Thoracic aorta (tissue), 2 donors: ENCODE results near the gene METTL16. TPM values are rescaled to one million over a fixed set of nuclear protein-coding genes. Genes with fewer than 3 reads are reported as not detected.
"Not testable (repeated sequence)": the region's sequence is repeated elsewhere in the genome, so short reads cannot be mapped to it uniquely, and the experiment has no call there.

Experiments used
- ATAC-seq: fragments of 150-250 bp; one replicate; pipeline ENCODE4 v1.8.0; 2017; ENCODE audit warnings: low read depth; ENCODE audit not compliant: insufficient number of reproducible peaks, low FRiP score
- DNase-seq: peaks from one replicate; pipeline ENCODE4 v3.0.0-alpha.2; 2020; ENCODE audit warnings: low spot score
- H3K27ac ChIP-seq, 2 donors: fragments of 200-600 bp; sonication (generic); 1 replicate in 1 of 2; 2 replicates in 1 of 2; pipeline ENCODE4 v1.5.1; 2016; ENCODE audit warnings: mild to moderate bottlenecking in 2 of 2, moderate library complexity in 2 of 2
- H3K27me3 ChIP-seq: fragments of 200-600 bp; sonication (generic); replicated peaks from 2 replicates; pipeline ENCODE4 v1.6.0; 2016; ENCODE audit warnings: mild to moderate bottlenecking; ENCODE audit not compliant: insufficient read depth
- H3K36me3 ChIP-seq: fragments of 200-600 bp; sonication (generic); one replicate; pipeline ENCODE4 v1.5.1; 2016
- H3K4me1 ChIP-seq, 2 donors: fragments of 200-600 bp; sonication (generic); 1 replicate in 1 of 2; 2 replicates in 1 of 2; pipeline versions ENCODE4 v1.5.1 to v1.6.0; 2016; ENCODE audit warnings: low read depth in 2 of 2, mild to moderate bottlenecking in 1 of 2; ENCODE audit not compliant: control insufficient read depth in 1 of 2
- H3K4me3 ChIP-seq: fragments of 200-600 bp; sonication (generic); 2 replicates; pipeline ENCODE4 v1.5.1; 2016; ENCODE audit warnings: mild to moderate bottlenecking
- H3K9me3 ChIP-seq: fragments of 200-600 bp; sonication (generic); 2 replicates; pipeline ENCODE4 v1.5.1; 2016
- total RNA-seq, 2 donors: library from RNA; depleted of rRNA; stranded (reverse); fragments of >200 nt; gene quantifications; one replicate each; pipeline versions ENCODE4 v1.1.0 to v1.2.3, GENCODE V29; 2016
- TF ChIP-seq, protein P1 (sequence below): fragments of 200-600 bp; sonication (generic); IDR thresholded peaks from one replicate; pipeline ENCODE4 v1.5.1; 2019; ENCODE audit warnings: antibody characterized with exemption

METTL16 gene
- total RNA-seq, 2 donors from 2014 or later = 37.6 to 37.9 TPM

DNA sequence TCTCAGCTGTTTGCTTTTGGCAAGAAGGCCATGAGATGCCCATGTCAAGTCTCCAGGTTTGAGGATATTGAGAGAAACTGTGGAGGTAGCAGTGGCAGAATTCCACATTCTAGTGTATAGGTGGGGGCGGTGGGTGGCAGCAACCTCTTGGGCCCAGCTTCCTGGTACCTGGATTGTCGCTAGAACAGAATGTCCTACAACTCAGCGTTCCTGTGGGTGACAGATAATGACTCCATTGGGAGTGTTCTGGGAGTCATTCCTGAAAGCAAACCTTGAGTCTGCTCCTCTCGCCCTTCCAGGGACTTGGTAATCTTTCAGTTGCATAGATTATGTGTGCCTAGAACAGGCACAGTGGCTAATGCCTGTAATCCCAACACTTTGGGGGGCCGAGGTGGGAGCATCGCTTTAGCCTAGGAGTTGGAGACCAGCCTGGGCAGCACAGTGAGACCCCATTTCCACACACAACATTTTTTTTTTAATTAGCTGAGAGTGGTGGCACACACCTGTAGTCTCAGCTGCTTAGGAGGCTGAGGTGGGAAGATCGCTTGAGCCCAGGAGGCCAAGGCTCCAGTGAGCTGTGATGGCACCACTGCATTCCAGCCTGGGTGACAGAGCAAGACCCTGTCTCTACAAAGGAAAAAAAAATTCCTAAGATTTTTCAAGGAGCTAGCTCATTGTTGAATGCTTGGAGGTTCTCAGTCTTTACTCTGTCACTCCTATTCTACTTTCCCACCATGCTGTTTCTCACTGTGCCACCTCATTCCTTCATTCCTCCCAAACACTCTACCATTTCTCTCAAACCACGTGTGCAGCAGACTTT, 37.9 kb upstream of the METTL16 start:
- ATAC-seq (no peak), DNase-seq (no peak)
- Histone ChIP-seq H3K27ac (no peak overlapping the region), H3K36me3 (no peaks in the 10 kb centered on the region), H3K4me1 (no peaks in the 10 kb centered on the region), H3K9me3 (no peaks in the 10 kb centered on the region), H3K27me3 (no peaks in the 10 kb centered on the region), H3K4me3 (no peak overlapping the region)
- TF ChIP-seq, protein P1, sequence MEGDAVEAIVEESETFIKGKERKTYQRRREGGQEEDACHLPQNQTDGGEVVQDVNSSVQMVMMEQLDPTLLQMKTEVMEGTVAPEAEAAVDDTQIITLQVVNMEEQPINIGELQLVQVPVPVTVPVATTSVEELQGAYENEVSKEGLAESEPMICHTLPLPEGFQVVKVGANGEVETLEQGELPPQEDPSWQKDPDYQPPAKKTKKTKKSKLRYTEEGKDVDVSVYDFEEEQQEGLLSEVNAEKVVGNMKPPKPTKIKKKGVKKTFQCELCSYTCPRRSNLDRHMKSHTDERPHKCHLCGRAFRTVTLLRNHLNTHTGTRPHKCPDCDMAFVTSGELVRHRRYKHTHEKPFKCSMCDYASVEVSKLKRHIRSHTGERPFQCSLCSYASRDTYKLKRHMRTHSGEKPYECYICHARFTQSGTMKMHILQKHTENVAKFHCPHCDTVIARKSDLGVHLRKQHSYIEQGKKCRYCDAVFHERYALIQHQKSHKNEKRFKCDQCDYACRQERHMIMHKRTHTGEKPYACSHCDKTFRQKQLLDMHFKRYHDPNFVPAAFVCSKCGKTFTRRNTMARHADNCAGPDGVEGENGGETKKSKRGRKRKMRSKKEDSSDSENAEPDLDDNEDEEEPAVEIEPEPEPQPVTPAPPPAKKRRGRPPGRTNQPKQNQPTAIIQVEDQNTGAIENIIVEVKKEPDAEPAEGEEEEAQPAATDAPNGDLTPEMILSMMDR = no peak

DNA sequence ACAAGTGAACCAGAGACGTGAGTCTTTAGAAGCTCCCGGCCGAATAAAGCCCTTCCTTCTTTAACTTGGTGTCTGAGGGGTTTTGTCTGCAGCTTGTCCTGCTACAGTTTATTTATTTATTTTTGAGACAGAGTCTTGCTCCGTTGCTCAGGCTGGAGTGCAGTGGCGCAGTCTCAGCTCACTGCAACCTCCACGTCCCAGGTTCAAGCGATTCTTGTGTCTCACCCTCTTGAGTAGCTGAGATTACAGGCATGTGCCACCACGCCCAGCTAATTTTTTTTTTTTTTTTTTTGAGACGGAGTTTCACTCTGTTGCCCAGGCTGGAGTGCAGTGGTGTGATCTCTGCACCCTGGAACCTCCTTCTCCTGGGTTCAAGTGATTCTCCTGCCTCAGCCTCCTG, 36.3 kb upstream of the METTL16 start:
- DNase-seq, H3K9me3 ChIP-seq, ATAC-seq, H3K4me3 ChIP-seq, H3K4me1 ChIP-seq, H3K27me3 ChIP-seq, H3K36me3 ChIP-seq, H3K27ac ChIP-seq: not testable (repeated sequence)

DNA sequence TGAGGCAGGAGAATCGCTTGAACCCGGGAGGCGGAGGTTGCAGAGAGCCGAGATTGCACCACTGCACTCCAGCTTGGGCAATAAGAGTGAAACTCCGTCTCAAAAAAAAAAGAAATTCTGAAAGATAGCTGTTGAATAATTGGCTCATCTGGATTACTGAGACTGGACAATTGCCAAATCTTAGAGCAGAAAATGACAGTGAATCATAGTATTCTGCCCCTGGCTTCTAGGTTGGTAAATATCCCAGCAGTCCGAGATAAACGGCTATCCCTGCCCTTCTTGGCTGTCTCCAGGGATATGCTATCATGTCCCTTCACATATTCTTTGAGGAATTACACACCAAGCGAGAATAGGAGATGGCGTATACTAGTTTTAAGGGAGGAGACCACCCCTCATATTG, 35.5 kb upstream of the METTL16 start:
- H3K4me1 ChIP-seq = no peaks in the 10 kb centered on the region
- H3K9me3 ChIP-seq = no peaks in the 10 kb centered on the region
- no peaks in the 10 kb centered on the region for H3K36me3 ChIP-seq
- H3K27ac ChIP-seq = no peak overlapping the region
- DNase-seq (no peak), ATAC-seq (no peak)
- H3K27me3 ChIP-seq = no peaks in the 10 kb centered on the region
- TF ChIP-seq, protein P1 = no peak
- H3K4me3 ChIP-seq = no peak overlapping the region

DNA sequence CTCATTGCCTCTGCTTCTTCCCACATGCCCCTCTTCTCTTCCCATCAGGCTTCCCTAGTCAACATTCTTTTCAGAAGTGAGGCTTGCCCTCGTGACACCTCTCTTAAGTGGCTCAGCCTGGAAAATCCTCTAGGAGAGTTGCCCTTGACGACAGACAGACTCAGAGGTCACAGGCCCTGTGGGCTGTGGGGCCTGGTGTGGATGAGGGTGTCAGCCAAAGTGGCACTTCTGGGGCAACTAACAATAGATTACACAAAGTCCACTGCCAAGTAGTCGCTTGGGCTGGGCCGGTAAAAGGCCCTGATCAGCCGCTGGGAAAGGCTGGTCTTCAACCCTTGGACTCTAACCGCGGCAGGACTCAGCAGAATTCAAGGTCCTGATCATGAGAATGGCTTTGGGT, 33.7 kb upstream of the METTL16 start:
- H3K27me3 ChIP-seq = no peaks in the 10 kb centered on the region
- H3K4me3 ChIP-seq = no peak overlapping the region
- H3K36me3 ChIP-seq = no peaks in the 10 kb centered on the region
- H3K9me3 ChIP-seq = no peaks in the 10 kb centered on the region
- DNase-seq = no peak
- TF ChIP-seq, protein P1 = no peak
- no peaks in the 10 kb centered on the region for H3K4me1 ChIP-seq
- no peak for ATAC-seq
- no peak overlapping the region for H3K27ac ChIP-seq

DNA sequence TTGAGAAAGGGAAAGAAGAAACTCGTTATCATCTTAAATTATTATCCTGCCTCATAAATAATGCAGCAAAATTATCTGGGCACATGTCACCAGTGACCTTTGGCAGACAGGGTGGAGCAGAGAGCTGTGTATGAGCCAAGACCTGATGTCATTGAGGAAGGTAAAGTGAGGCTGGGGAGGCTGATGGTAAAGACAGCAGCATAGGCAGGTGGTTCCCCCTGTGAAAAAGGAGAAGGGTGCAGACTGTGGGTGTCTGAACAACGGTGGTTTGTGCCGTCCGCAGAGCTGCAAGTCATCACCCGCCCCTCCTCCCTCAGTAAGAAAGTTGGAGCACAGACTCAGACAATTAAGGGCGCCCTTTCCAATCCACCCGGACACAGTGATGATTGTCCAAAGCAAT, 30.8 kb upstream of the METTL16 start:
- H3K9me3 ChIP-seq = no peaks in the 10 kb centered on the region
- H3K4me1 ChIP-seq = no peaks in the 10 kb centered on the region
- no peaks in the 10 kb centered on the region for H3K27me3 ChIP-seq
- no peak overlapping the region for H3K4me3 ChIP-seq
- no peaks in the 10 kb centered on the region for H3K36me3 ChIP-seq
- H3K27ac ChIP-seq = no peak overlapping the region
- TF ChIP-seq, protein P1 = no peak
- DNase-seq = no peak
- ATAC-seq = no peak

DNA sequence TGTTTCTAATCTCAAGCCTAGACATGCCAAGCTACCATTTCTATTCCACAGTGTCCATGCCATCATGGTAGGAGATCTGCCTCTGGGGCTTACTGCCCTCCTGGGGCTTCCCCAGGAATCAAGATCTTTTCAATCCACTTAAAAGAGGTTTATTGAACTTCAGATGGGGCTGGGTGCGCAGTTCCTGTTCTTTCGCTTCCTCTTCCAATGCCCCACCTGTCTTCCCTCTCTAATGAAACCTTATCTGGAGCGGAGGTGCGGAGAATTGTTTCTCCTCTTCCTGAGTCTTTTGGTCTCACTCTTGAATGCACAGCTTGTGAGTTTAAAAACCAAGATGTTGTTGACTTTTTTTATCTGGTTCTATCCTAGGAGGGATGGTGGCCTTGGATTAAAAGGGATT, 30.4 kb upstream of the METTL16 start:
- ATAC-seq (no peak), DNase-seq (no peak)
- Histone ChIP-seq H3K9me3 (no peaks in the 10 kb centered on the region), H3K27me3 (no peaks in the 10 kb centered on the region), H3K4me1 (no peaks in the 10 kb centered on the region), H3K4me3 (no peak overlapping the region), H3K36me3 (no peaks in the 10 kb centered on the region), H3K27ac (no peak overlapping the region)
- TF ChIP-seq, protein P1 = no peak

DNA sequence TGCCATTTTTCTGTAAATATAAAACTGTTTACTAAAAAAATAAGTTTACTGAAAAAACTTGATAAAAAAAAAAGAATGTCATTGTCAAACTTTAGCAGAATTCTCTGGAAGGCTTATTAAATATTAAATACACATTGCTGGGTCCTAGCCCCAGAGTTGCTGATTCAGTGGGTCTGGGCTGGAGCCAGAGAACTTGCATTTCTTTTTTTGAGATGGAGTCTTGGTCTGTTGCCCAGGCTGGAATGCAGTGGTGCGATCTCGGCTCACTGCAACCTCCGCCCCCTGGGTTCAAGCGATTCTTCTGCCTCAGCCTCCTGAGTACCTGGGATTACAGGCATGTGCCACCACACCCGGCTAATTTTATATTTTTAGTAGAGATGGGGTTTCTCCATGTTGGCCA, 25.9 kb upstream of the METTL16 start:
- DNase-seq, H3K36me3 ChIP-seq, H3K9me3 ChIP-seq, H3K27ac ChIP-seq, H3K4me3 ChIP-seq, H3K4me1 ChIP-seq, ATAC-seq, H3K27me3 ChIP-seq: not testable (repeated sequence)
